ENCODE measurements around the gene TTLL8. TPM values are rescaled to one million over a fixed set of nuclear protein-coding genes. Genes with fewer than 3 reads are reported as not detected.

Gene TTLL8
- total RNA-seq, 1 experiment from 2014 or later = not detected

GRCh38 chr22:50080077-50080465 is 22.0 kb upstream of the TTLL8 start:
- no peak overlapping the region for H3K9ac ChIP-seq (ENCODE audit: low read length)
- no peak overlapping the region for H3K4me2 ChIP-seq (ENCODE audit: low read length)
- no peak overlapping the region for H3K27ac ChIP-seq (ENCODE audit: low read depth, low read length)
- peaks cover 0 to 10% of the 10 kb centered on the region in 2 experiments; a peak in 3 of 4 replicates for H3K4me1 ChIP-seq (ENCODE audit: control insufficient read depth in 1 of 2, insufficient read depth in 2 of 2, low read length in 2 of 2)
- H3K79me2 ChIP-seq (ENCODE audit: insufficient read depth, low read length) = no peaks in the 10 kb centered on the region
- H2AFZ ChIP-seq (ENCODE audit: low read depth, low read length, poor library complexity, severe bottlenecking) = no peak overlapping the region
- ChIA-PET CTCF (no interaction called here), RAD21 (ENCODE audit: low non-redundant PET in 1 of 2, low total read pairs in 2 of 2, uncharacterized antibody in 2 of 2, unreplicated experiment in 2 of 2) (no interaction called here), POLR2A (no interaction called here)
- H3K9me2 ChIP-seq (ENCODE audit: insufficient read depth) = no peaks in the 10 kb centered on the region
- ATAC-seq (no peak), DNase-seq (ENCODE audit: low read depth, low spot score) (no peak)
- intact Hi-C loops (cut with micrococcal nuclease) = no loop called here
- no peaks in the 10 kb centered on the region for H3K27me3 ChIP-seq (ENCODE audit: insufficient read depth, low read length)
- H4K20me1 ChIP-seq (ENCODE audit: insufficient read depth) = no peaks in the 10 kb centered on the region
- H3K4me3 ChIP-seq (replicated peaks in 1 of 2; ENCODE audit: low read depth in 1 of 2, low read length in 2 of 2) = no peak overlapping the region
- H3K36me3 ChIP-seq (ENCODE audit: control insufficient read depth in 1 of 2, insufficient read depth in 2 of 2, low read length in 2 of 2) = no peaks in the 10 kb centered on the region
- no peaks in the 10 kb centered on the region for H3K9me3 ChIP-seq (ENCODE audit: control insufficient read depth in 1 of 2, insufficient read depth in 1 of 2, low read depth in 1 of 2, low read length in 2 of 2)
- no peak for TF ChIP-seq JUND (IDR thresholded peaks at IDR 0.05)
- TF ChIP-seq CEBPB (IDR thresholded peaks at IDR 0.05; ENCODE audit: low read depth) = no peak
- TF ChIP-seq REST (IDR thresholded peaks at IDR 0.05; ENCODE audit: low read depth) = no peak
- TF ChIP-seq EGR1 (IDR thresholded peaks at IDR 0.05; ENCODE audit: low read depth) = no peak
- no peak for TF ChIP-seq SIN3A (IDR thresholded peaks at IDR 0.05; ENCODE audit: low read depth)
- no peak for TF ChIP-seq EZH2phosphoT487 (IDR thresholded peaks at IDR 0.05; ENCODE audit: borderline replicate concordance)
- no peak for TF ChIP-seq POLR2AphosphoS5 (IDR thresholded peaks at IDR 0.05; ENCODE audit: low read depth, low read length)
- no peak for TF ChIP-seq ATF3 (IDR thresholded peaks at IDR 0.05)
- TF ChIP-seq ELF1 (IDR thresholded peaks at IDR 0.05; ENCODE audit: borderline replicate concordance, low read depth) = no peak
- no peak for TF ChIP-seq FOSL1 (IDR thresholded peaks at IDR 0.05; ENCODE audit: low read depth)
- TF ChIP-seq SRF (IDR thresholded peaks at IDR 0.05; ENCODE audit: low read depth) = no peak
- no peak for TF ChIP-seq POLR2A (IDR thresholded peaks at IDR 0.05; ENCODE audit: borderline replicate concordance, extremely low read depth, insufficient read depth, insufficient read length)
- no peak for TF ChIP-seq TCF7L2 (IDR thresholded peaks at IDR 0.05; ENCODE audit: borderline replicate concordance, extremely low read depth, insufficient read depth, insufficient read length)
- TF ChIP-seq CBX3 (IDR thresholded peaks at IDR 0.05; ENCODE audit: low read depth) = no peak
- no peak for TF ChIP-seq CTCF (IDR thresholded peaks at IDR 0.05 in 2 of 3, conservative IDR thresholded peaks at IDR 0.05 in 1 of 3; ENCODE audit: borderline replicate concordance in 1 of 3, insufficient read depth in 1 of 3, low read depth in 2 of 3, low read length in 2 of 3)
- no peak for TF ChIP-seq ZFX (IDR thresholded peaks at IDR 0.05)
- no peak for TF ChIP-seq ZBTB33 (IDR thresholded peaks at IDR 0.05; ENCODE audit: extremely low read depth, insufficient replicate concordance, low read length)
- TF ChIP-seq SP1 (IDR thresholded peaks at IDR 0.05; ENCODE audit: low read depth) = no peak
- TF ChIP-seq RAD21 (IDR thresholded peaks at IDR 0.05; ENCODE audit: low read depth) = no peak
- TF ChIP-seq MAX (IDR thresholded peaks at IDR 0.05) = no peak
- BruUV-seq (replicated peaks) = no TSS peak

All from HCT116 (cell line).